Measurements from ENCODE around the gene PHLPP1. TPM values are rescaled to one million over a fixed set of nuclear protein-coding genes. Genes with fewer than 3 reads are reported as not detected.

The PHLPP1 gene
- total and polyA plus RNA-seq, 2 of the 4 experiments (the other 2 are of a cell fraction) = 3.3 to 3.6 TPM

DNA sequence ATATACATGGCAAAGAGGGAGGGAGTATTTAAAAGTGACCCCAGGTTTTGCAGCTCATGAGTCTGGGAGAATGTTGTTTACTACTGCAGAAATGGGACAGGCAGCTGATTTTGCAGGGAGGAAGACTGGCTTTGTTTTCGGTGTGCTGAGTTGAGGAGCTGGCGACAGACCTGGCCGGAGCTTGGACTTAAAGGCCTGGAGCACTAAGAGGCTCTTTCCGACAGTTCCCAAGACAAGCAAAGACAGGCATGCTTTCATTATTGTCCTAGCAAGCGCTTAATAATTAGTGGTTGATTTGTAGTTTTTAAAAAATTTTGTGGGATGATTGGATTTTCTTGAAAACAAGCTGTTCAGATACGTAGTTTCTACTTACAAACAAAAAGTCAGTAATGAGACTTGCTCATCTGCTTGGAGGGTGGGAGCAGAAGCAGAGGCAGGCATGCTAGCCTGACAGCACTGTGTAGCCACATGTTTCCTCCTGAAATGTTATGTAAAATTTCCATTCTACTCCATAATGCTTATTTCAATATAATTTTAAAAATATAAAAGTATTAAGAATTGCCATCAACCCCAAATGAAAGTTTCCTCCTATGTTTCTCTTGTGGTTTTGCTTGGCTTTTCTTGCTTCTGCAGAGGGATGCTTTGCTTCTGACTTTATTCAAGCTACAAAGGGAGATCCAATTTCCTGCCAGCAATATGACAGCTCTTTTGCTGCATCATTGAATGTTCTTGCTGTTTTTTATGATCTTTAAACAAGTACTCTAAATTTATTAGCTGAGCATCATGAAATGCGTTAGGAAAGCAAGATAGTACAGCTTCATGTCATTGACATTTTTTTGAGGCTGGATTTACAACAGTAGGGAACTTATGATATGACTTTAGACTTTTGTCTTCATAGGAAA is 75.8 kb downstream of the PHLPP1 start:
- TF ChIP-seq MAZ (IDR thresholded peaks at IDR 0.05; ENCODE audit: borderline replicate concordance, low read depth, low read length) = no peak
- TF ChIP-seq, protein P1, sequence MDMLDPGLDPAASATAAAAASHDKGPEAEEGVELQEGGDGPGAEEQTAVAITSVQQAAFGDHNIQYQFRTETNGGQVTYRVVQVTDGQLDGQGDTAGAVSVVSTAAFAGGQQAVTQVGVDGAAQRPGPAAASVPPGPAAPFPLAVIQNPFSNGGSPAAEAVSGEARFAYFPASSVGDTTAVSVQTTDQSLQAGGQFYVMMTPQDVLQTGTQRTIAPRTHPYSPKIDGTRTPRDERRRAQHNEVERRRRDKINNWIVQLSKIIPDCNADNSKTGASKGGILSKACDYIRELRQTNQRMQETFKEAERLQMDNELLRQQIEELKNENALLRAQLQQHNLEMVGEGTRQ (IDR thresholded peaks at IDR 0.05; ENCODE audit: low read depth, low read length) = no peak
- 0 out of 2 replicates have a peak, but pooled peaks have one; percentile 36 for TF ChIP-seq MXI1 (IDR thresholded peaks at IDR 0.05; ENCODE audit: borderline replicate concordance, low read depth, low read length)
- Histone ChIP-seq H4K20me1 (ENCODE audit: insufficient read depth, low read length) (no peaks in the 10 kb centered on the region), H3K9ac (ENCODE audit: low read depth, low read length) (no peak overlapping the region), H3K23ac (ENCODE audit: low read depth, low read length) (no peak overlapping the region; the same call in 1 of the 2 replicates), H3K4me2 (ENCODE audit: low read depth, low read length) (no peak overlapping the region), H3K18ac (ENCODE audit: low read depth, low read length) (no peak overlapping the region), H3K27ac (ENCODE audit: insufficient read depth, low read length) (no peak overlapping the region), H3K79me1 (ENCODE audit: low read depth in 1 of 2, low read length in 2 of 2) (peaks cover 7 to 22% of the 10 kb centered on the region in 2 experiments), H2BK120ac (ENCODE audit: low read depth, low read length) (no peak overlapping the region), H3K4me1 (ENCODE audit: control insufficient read depth, insufficient read depth, low read length) (peaks cover 2% of the 10 kb centered on the region; the same call in 1 of the 2 replicates), H2AK9ac (replicated peaks; ENCODE audit: low read depth, low read length, poor library complexity) (no peak overlapping the region), H2BK5ac (ENCODE audit: low read depth, low read length, poor library complexity, severe bottlenecking) (no peak overlapping the region), H3K56ac (ENCODE audit: extremely low read depth, insufficient read depth, low read length) (no peak overlapping the region), H4K8ac (ENCODE audit: low read depth in 2 of 2, low read length in 2 of 2) (peak overlapping the region in 1 of 2 experiments; percentile 15; a peak in 1 of 4 replicates), H4K5ac (ENCODE audit: low read depth, low read length) (no peak overlapping the region), H2AFZ (replicated peaks; ENCODE audit: low read length, poor library complexity) (no peak overlapping the region), H4K91ac (ENCODE audit: insufficient read depth, low read depth, low read length) (no peak overlapping the region), H3K14ac (replicated peaks; ENCODE audit: low read depth, low read length) (no peak overlapping the region), H3K4me3 (ENCODE audit: insufficient read depth, low read depth, low read length) (no peak overlapping the region), H2BK20ac (ENCODE audit: low read depth, low read length) (no peak overlapping the region), H3K4ac (ENCODE audit: low read depth, low read length) (no peak overlapping the region), H2BK15ac (ENCODE audit: low read depth, low read length) (no peak overlapping the region), H3K9me1 (ENCODE audit: insufficient read depth, low read length) (peaks cover 5% of the 10 kb centered on the region), H3K36me3 (ENCODE audit: control insufficient read depth, insufficient read depth, low read length) (no peaks in the 10 kb centered on the region), H3K27me3 (ENCODE audit: control insufficient read depth, insufficient read depth, low read length) (no peaks in the 10 kb centered on the region), H3K9me3 (ENCODE audit: control insufficient read depth, insufficient read depth, low read length) (no peaks in the 10 kb centered on the region), H2AK5ac (ENCODE audit: low read depth, low read length) (no peak overlapping the region)
- ATAC-seq (ENCODE audit: low read depth) (peak; percentile 69), DNase-seq (peak; percentile 75)
- in situ Hi-C loops (cut with MboI; ENCODE audit: low sequenced_read_pairs) (loop anchor here (10.0 kb wide), 1 partner anchor 64 kb away; no protein-coding TSS in a partner anchor), dilution Hi-C loops (cut with HindIII; ENCODE audit: low sequenced_read_pairs, unreplicated experiment) (no loop called here), intact Hi-C loops (cut with micrococcal nuclease) (no loop called here)
- CTCF ChIA-PET = interaction anchor here (1.2 to 1.6 kb wide), 2 partner anchors 19 to 32 kb away, joined by 3 to 5 read pairs; no protein-coding TSS in a partner anchor
- 80% methylated on average over 1 of the region's 7 CpGs; no CpG with 5 or more reads in 1 of the 2 experiments for WGBS, 2 experiments (ENCODE audit: extremely low coverage in 2 of 2, insufficient read length in 1 of 2)
- POLR2A ChIA-PET (ENCODE audit: unreplicated experiment) = interaction anchor here (0.7 kb wide), 1 partner anchor 54 kb away, joined by 3 read pairs; no protein-coding TSS in a partner anchor
- BruUV-seq (replicated peaks) = no TSS peak

Measured in IMR-90 (cell line).